AG08395 (cell line): ENCODE results near the gene TIMM17A.

Source experiments
- DNase-seq: peaks from one replicate; pipeline ENCODE4 v3.0.0; 2012; ENCODE audit warnings: mixed read lengths, low spot score

The TIMM17A gene

GRCh38 chr1:201983380-201983805 lies 28.1 kb downstream of the TIMM17A start:
- DNase-seq = no peak

DNA sequence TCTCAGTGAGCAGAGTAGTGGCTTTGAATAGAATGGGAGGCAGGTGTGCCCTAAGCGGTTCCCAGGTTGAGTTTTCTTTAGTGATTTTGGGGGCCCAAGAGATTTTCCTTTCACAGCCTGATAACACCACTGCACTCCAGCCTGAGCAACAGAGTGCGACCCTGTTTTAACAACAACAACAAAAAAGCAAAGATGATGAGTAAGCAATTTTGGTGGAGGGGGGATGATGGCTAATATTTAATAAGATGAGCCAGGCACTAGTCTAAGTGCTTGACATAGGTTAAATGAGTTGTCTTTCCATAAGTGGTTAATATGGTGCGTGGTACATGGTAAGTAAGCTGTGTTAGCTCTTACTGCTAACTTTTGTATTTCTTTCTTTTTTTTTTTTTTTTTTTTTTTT lies 29.1 kb downstream of the TIMM17A start:
- no peak for DNase-seq

DNA sequence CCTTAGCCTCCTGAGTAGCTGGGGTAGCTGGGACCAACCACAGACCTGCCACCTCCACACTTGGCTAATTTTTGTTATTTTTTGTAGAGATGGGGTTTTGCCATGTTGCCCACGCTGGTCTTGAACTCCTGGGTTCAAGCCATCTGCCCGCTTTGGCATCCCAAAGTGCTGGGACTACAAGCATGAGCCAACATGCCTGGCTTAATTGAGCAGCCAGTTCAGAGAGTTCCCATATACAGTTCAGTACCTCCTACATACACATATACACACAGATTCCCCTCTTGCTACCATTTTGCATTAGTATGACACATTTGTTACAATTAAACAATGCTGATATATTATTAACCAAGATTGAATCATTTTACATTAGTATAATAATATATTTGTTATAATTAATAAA lies 30.1 kb downstream of the TIMM17A start:
- no peak for DNase-seq

DNA sequence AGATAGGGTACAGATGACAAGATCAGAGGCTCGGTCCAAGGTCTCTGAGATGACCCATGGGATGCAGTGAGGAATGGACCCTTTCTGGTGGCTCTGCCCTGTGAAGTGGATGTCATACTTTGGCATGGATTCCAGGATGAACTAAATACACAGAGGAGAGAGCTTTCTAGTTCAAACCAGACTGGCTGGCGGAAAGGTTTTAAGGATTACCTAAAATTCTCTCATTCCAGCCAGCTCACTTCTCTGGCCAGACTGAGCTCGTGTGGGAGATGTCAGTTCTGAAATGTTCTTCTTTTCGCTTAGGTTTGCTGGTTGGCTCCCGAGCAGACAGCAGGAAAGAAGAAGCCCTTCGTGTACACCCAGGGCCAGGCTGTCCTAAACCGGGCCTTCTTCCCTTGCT lies 33.3 kb downstream of the TIMM17A start:
- DNase-seq = no peak

DNA sequence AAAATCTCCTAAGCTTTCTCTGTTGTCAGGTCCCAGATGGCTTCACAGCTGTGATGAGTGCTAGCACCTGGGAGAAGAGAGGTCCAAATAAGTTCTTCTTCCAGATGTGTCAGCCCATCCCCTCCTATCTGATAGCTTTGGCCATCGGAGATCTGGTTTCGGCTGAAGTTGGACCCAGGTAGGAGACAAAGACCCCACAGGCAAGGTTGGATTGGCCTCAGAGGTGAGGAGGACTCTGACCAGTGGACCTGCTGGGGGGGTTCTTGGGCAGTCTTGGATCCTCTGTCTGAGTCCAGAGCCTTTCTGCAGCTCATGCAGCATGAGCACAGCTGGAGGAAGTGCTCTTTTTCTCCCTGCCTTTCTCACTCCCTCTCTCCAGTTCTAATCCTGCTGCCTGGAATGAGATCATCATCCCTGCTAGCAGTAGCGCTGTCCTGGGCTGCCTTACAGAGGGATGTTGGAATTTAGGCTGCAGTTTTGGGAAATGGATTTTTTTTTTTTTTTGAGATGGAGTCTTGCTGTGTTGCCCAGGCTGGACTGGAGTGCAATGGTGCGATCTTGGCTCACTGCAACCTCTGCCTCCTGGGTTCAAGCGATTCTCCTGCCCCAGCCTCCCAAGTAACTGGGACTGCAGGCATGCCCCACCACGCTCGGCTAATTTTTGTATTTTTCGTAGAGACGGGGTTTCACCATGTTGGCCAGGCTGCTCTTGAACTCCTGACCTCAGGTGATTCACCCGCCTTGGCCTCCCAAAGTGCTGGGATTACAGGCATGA lies 34.2 kb downstream of the TIMM17A start:
- DNase-seq = no peak

DNA sequence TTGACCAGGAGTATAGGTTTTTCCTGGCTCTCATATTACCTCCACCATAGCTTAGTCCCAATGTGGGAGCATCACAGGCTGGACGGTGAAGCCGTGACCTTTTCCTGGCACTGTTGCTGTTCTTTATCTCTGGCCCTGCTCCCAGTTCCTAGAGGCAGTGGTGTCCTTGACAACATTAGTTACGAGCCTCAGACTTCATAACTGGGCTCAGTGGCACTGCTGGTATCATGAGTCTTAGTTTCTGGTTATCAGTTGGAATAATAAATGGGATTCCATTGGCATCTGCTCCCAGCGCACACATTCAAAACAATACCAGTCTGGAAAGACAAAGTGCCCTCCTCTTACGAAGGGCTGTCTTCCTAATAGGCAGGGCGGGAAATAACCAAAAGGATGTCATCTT lies 35.1 kb downstream of the TIMM17A start:
- no peak for DNase-seq

GRCh38 chr1:201999625-202000238 lies 44.4 kb downstream of the TIMM17A start:
- DNase-seq = peak; percentile 68

- DNase-seq = no peak
These were observed 47.2 kb downstream of the TIMM17A start for GRCh38 chr1:202002507-202002906.

GRCh38 chr1:202004711-202005110 lies 49.4 kb downstream of the TIMM17A start:
- no peak for DNase-seq

GRCh38 chr1:202005958-202006357 lies 50.7 kb downstream of the TIMM17A start:
- peak; percentile 58 for DNase-seq

DNA sequence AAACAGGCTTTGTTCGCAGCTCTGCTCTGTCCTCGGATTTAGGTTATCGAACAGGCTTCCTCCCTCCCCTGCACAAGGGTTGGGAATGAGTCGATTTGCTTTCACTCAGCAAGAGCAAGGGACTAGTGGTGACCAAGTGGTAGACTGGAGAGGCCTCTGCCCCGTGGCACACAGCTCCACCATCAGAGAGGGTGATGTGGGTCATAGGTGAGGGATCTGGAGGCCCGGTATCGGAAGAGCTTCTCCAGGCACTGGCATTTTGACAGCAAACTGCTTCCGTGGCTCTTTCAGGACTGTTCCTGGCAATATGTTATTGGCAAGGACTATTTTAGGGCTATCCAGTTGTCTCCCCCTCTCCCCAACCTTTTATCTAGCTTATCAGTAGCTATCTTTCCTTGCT lies 52.0 kb downstream of the TIMM17A start:
- no peak for DNase-seq

- DNase-seq = peak; percentile 20
These were observed 52.6 kb downstream of the TIMM17A start for GRCh38 chr1:202007805-202008489.

GRCh38 chr1:202009326-202010179 lies 54.2 kb downstream of the TIMM17A start:
- peak; percentile 88 for DNase-seq

DNA sequence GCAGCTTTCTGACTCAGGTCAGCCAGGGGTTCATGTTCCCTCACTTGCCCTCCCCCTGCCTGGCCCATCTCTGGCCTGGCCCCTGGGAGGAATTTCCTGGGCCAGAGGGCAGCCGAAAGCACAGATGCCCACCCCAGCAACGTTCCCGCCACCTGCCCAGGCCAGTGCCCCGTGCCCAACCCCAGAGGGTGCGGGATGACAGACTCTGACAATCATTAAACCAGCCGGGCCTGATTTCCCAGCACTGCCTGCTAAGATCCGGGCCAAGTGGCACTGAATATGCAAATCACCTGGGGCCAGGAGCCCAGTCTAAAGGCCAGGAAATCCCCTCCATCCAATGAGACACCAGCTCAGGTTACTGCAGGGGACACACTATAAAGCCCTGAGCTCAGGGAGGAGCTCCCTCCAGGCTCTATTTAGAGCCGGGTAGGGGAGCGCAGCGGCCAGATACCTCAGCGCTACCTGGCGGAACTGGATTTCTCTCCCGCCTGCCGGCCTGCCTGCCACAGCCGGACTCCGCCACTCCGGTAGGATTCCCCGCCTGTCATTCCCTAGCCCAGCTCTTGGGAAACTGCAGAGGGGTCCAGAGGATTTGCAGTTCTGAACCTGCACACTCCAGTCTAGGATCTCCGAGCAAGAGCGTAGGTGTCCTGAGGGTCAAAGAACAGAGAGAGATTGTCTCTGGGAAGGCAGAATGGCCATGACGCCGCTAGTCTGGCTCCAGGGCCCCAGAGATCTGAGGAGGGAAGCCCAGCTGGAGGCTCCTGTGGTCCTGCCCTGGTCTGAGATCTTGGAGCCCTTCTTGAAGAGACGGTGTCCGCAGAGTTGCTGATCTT lies 55.1 kb downstream of the TIMM17A start, which contains the start of gene ELF3:
TSS of gene ELF3 (plus strand) at position 408 of the 836 bp plus-strand sequence. CDS start 550 bp downstream, outside the sequence.
- DNase-seq = no peak

- DNase-seq = no peak
These were observed 56.7 kb downstream of the TIMM17A start for GRCh38 chr1:202011994-202012393.

GRCh38 chr1:202012544-202013478 lies 57.5 kb downstream of the TIMM17A start:
- DNase-seq = no peak

GRCh38 chr1:202013603-202014002 lies 58.3 kb downstream of the TIMM17A start:
- no peak for DNase-seq

DNA sequence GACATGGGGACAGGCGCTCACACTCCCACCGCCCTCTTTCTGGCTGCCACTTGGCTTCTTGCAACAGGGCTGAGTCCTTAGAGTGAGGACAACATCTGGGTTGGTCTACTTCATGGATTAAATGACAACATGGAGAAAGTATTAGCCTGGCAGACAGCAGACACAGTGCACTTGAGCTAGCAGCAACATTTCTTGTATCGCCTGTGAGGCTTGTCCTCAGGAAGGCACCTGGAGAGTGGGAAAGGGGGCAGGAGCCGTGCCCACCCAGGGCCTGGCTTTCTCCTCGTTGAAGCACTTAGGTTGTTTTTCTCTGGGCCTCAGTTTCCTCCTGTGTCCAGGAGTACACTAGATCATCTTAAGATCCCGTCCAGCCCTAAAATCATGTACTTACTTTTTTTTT lies 58.8 kb downstream of the TIMM17A start:
- no peak for DNase-seq

DNA sequence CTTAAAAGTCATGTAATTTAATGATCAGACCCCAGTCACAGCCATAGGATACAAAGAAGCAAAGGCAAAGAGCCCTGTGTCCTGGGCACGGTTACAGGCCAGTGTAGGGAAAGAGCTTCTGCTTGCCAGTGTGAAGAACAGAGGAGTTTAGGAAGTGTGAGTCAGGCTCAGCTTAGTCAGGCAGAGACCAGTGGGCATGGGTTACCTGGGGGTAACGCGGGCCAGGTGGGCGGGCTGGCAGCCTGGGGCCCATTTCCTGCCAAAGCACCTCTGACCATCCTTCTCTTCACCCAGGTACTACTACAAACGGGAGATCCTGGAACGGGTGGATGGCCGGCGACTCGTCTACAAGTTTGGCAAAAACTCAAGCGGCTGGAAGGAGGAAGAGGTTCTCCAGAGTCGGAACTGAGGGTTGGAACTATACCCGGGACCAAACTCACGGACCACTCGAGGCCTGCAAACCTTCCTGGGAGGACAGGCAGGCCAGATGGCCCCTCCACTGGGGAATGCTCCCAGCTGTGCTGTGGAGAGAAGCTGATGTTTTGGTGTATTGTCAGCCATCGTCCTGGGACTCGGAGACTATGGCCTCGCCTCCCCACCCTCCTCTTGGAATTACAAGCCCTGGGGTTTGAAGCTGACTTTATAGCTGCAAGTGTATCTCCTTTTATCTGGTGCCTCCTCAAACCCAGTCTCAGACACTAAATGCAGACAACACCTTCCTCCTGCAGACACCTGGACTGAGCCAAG lies 59.8 kb downstream of the TIMM17A start:
- DNase-seq = no peak

DNA sequence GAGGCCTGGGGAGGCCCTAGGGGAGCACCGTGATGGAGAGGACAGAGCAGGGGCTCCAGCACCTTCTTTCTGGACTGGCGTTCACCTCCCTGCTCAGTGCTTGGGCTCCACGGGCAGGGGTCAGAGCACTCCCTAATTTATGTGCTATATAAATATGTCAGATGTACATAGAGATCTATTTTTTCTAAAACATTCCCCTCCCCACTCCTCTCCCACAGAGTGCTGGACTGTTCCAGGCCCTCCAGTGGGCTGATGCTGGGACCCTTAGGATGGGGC lies 60.3 kb downstream of the TIMM17A start:
- no peak for DNase-seq
